ENCODE data around the gene QPCTL.

The QPCTL gene

DNA sequence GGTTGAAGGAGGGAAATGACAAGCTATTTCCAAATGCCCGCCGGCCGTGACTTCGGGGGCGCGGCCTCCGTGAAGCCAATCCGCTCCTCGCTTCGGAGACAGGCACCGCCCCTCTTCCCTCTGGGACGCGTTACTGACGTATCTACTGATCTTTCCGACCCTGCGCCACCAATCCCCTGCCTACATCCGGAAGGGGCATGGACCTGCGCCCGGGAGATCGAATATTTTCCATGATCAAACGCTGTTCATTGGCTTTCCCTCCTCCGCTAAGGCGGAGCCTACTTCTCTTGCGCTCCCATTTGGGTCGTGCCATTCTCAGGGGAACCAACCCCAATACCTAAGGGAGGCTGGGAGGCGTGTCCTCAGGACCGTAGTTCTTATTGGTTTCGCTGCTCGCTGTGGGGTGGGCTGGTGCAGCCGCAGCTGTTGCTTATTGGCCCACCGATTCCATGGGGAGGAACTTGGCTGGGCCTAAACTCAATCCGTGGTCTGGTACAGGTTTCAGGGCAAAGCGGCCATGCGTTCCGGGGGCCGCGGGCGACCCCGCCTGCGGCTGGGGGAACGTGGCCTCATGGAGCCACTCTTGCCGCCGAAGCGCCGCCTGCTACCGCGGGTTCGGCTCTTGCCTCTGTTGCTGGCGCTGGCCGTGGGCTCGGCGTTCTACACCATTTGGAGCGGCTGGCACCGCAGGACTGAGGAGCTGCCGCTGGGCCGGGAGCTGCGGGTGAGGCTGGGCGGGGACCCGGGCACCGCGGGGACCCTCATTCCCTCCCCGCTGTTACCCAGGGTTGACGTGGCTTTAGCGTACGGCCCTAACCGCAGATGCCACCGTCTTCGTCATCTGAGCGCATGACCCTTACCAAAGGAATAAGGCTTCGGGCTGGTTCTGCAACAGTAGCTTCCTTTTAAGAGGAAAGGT is at the start of gene QPCTL:
Gene QPCTL (plus strand): TSS at position 480 of the 919 bp plus-strand sequence. CDS start 38 bp downstream, at position 518.
- peak; percentile 100 for DNase-seq

DNA sequence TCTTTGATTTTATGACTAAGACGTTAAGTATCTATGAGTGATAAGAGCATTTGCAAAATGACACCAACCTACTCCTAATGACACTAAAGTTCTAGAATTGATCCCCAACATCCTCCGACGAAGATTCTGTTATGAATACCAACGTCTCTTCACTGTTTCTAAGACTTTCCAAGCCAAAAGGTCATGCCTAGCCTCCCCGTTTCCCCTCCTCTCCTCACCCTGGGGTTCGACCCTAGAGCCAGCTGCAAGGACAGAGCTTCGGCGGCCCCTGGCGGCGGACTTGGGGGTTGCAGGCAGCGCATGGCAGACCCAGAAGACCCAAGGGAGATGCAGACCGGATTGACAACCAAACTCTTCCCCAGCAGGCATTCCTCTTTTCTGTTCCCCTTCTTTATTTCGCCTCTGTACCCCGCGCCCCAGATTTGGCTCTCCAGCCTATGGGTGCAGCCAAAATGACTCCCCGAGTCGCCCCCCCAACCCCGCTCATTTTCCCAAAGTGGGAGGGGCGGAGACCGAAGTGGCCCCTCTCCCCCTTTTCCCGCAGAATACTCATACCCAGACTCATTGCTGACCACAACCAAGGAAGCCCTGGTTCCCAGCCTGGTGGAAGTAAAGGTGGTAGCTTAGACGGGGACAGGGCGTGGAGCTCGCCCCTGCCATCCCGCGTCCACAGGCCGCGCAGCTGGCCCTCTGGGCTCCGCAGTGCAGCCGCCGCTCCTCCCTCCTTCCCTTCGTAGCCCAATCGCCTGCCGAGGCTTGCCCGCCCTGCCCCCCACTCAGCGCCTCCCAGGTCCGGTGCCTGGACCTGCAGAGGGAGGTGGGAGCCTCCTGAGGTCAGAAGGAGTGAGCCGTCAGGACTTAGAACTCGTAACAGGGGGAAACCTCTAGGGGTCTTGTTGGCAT is 49.2 kb upstream of the QPCTL start:
- DNase-seq = peak; percentile 83

DNA sequence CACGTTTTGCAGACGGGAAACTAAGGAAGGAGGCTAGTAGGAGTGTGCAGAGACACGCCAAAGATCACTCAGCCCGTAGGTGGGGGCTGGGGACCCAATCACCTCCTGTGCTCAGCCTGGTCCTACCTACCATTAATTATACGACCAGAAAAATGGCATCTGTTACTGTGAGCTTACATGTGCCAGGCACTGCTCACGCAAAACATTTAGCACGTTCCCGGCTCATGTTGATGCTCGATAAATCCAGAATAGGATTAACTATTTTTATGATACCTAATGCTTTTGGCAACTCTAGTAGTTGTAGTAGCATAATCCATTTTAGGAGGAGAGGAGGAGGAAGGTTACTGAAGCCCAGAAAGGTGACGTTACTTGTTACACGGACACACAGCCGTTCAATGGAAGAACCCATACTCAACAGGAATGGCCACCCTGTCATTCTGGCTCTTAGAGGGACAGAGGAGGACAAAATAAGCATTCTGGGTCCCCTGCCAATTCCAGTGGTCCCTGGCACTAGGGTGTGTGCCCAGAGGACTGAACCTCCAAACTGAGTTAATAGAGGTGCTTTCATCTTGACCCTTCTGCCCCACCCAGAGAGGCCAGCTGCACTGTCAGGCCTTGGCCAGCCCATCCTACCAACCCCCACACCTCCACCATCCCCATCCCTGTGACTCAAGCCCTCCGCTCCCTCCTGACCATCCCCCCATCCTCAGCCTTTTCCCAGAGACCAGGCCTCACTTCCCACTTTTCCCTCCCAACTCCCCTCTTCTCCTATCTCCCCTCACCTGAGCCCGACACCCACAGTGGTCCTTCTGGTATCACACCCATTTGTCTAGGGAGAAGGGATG is 48.3 kb upstream of the QPCTL start:
- DNase-seq = no peak

DNA sequence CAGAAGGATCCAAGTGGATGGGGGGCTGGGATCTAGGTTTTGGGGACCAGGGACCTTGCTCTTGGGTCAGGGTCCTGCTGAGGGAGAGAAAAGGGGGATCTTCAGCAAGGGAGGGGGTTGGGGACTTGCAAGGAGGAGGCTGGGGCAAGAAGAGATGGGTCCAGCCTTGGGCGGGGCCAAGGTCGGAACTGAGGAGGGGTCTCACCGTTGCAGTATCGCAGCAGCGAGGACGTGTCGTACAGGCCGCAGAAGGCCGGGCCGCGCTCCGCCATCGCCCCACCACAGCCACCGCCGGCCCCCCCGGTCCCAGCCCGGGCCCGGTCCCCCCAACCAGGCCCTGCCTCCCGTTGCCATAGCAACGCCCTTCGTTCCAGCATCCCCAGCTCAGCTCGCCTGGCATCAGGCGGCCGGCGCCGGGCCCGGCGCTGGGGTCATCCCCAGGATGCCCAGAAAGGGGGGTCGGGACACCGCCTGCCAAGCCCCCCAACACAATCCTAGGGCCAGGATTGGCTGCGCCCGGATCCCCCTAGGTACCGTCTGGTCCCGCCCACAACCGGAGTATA is 47.3 kb upstream of the QPCTL start:
- DNase-seq = no peak

DNA sequence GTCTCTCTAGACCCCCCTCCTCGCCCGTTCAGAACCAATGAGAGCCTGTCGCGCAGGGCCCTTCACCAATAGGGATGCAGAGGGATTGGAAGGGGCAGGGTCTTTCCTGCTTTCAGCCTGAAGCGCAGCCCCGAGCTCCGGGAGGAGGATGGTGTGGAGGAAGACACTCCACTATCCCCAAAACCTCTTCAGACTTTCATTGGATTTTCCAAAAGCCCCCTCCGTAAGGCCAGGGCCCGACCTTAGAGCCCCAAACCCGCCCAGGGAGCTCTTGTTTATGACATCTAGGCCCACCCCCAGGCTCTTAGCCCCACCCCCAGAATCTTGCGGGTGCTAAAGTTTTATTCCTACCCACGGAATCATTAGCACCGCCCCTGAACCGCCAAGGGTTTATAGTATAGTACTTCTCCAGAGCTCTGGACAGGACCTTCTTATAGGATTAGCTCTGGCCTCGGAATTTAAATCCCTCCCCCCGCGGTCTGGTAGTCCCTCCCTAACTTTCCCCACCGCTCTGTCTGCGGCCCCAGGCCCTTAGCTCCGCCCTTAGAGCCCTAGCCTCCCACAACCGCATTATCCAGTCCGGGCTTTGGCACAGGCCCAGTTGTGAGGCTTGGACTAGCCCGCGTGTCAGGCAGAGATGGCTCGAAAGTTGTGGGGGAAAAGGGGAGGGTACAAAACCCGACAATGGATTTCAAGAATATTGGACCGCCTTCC is 46.7 kb upstream of the QPCTL start:
- peak; percentile 71 for DNase-seq

DNA sequence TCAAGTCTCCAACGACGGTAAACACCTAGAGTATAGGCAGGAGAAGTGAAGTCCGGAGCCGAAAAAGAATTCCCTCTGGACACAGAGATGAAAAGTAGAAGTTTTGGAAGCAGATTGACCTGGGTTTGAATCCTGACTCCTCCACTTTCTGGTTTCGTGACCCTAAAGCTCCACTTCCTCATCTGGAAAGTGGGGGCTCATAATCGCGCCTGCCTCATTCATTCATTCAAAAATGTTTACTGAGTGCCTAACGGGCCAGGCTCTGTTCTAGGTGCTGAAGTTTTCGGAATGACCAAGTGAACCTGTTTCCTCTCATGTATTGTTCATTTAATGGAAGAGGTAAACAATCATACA is 46.1 kb upstream of the QPCTL start:
- no peak for DNase-seq

DNA sequence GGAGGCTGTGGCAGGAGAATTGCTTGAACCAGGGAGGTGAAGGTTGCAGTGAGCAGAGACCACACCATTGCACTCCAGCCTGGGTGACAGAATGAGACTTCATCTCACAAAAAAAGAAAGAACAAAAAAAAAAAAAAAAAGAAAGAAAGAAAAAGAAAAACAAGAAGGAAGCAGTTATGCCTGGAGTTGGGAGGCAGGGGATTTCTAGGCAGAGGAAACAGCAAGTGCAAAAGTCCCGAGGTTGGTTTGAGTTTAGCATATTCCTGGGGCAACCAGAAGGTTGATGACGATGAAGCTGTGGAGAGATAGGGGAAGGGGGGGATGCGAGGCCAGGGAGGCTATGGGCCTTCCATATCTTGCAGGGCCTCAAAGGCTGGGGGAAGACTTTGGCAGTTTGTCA is 41.7 kb upstream of the QPCTL start:
- DNase-seq = no peak

DNA sequence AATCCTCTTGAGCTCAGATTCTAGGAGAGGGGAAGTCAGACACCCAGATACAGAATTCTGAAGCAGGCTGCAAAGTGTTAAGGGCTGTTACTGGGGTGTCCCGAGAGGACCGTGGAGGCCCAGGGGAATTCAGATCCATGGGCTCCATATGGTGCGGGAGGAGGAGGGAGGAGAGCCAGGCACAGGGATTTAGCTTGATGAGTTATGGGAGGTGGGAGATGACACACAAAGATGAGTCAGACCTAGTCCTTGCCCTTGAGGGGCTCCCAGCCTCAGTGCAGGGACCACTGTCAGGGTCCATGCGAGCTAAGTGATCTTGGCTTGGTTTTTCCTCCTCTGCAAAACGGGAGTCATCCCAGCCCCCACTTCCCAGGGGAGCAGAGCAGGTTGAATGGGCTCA is 38.8 kb upstream of the QPCTL start:
- DNase-seq = no peak

DNA sequence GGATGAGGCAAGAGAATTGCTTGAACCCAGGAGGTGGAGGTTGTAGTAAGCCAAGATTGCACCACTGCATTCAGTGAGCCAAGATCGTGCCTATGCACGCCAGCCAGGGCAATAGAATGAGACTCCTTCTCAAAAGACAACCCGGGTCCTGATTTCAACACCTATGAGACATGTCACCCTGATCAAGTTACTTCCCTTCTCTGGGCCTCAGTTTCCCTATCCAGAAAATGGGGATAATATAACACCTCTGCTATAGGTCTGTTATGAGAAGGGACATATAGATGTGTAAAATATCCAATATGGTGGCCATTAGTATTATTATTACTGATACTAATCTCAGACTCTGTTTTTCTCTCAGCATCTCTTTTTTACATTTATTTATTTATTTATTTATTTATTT is 37.4 kb upstream of the QPCTL start:
- no peak for DNase-seq

DNA sequence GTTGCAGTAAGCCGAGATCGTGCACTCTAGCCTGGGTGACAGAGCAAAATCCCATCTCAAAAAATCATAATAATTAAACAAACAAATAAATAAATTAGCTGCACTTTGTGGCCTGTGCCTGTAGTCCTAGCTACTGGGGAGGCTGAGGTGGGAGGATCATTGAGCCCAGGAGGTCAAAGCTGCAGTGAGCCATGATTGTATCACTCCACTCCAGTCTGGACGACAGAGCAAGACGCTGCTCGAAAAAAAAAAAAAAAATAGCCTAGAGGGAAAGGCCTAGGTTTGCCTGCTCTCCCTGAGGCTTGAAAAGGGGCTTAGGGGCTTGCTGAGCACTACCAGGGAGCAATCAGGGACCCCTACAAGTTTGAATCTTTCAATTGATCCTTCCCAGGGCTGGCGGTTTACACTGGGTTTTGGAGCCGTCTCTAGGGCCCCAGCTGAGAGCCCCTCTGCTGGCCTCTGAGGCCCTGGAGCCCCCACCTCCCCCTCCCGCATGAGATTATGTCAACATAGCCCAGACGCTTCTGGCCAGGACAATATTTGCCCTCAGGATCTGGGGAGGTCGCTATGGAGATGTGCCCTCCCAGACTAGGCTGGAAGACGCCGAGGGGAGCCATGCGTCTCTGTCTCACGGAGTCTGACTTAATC is 34.8 kb upstream of the QPCTL start:
- no peak for DNase-seq

DNA sequence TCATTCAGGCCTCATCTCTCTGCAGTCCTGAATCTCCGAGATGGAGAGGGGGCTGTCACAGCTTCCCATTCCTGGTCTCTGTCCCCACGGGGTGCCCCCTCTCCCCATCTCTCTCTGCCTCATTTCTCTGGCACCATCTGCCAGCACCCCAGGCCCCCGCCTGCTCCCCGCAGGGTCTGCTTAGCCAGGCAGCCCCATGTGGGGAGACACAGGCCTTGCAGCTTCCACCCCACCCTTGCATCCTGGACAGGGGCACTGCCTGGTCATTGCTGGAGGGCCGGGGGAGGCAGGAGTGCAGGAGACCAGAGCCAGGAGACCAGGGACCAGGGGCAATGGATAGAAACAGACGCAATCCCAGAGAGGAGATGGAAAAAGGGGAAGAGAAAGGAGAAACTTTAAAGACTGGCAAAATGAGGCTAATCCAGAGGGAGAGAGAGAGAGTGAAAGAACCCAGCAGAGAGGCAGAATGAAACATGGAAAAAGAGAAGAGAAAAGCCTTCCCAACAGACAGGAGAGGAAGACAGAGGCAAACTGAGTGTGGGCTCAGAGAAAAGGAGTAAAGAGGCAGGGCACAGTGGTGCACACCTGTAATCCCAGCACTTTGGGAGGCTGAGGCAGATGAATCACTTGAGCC is 33.3 kb upstream of the QPCTL start:
- no peak for DNase-seq

DNA sequence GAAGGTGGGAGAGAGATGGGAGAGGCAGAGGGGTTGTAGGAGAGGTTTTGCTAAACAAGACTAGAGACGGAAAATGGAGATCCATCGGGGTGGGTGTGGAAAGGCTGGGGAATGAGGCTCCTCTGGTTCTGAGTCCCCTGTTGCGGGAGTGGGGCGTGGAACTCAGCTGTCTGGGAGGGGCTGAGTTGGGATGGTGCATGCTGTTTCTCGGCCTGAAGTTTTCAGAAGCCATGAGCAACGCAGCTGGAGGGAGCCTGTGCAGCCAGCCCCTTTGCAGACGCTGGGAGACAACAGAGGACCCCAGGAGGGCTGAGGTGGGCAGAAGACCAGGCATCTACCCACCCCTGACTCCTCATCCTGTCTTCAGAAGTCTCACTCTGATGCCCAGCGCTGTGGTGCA is 31.8 kb upstream of the QPCTL start:
- DNase-seq = no peak

DNA sequence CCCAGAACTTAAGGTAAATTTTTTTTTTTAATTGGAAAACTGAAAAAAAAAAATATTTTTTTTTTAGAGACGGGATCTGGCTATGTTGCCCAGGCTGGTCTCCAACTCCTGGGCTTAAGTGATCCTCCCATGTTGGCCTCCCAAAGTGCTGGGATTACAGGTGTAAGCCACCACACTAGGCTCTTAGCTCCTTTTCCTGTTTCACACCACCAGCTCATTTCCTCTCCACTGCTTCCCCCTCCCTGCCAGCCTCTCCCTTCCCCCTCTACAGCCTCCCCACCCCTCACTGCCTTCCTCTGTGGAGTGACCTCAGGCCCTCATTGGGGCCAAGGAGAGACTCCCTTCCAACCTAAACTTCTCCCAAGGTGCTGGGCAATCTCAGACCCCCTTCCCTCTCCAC is 28.7 kb upstream of the QPCTL start:
- no peak for DNase-seq

DNA sequence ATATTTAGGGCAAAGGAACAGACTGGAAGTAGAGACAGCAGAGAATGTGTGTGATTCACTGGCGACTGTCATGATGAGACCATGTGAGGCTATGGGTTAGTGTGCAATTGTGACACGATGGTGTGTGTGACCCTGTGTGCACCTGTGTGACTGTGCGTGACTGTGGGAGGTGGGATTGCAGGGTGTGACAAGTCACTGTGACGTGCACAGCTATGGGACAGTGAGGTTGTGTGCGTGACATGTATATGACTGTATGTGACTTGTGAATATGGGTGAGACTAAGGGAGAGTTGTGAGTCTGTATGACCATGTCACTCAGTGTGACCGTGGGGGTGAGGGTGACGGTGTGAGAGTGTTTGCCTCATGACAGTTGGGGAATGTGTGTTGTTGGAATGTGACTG is 27.9 kb upstream of the QPCTL start:
- DNase-seq = no peak

DNA sequence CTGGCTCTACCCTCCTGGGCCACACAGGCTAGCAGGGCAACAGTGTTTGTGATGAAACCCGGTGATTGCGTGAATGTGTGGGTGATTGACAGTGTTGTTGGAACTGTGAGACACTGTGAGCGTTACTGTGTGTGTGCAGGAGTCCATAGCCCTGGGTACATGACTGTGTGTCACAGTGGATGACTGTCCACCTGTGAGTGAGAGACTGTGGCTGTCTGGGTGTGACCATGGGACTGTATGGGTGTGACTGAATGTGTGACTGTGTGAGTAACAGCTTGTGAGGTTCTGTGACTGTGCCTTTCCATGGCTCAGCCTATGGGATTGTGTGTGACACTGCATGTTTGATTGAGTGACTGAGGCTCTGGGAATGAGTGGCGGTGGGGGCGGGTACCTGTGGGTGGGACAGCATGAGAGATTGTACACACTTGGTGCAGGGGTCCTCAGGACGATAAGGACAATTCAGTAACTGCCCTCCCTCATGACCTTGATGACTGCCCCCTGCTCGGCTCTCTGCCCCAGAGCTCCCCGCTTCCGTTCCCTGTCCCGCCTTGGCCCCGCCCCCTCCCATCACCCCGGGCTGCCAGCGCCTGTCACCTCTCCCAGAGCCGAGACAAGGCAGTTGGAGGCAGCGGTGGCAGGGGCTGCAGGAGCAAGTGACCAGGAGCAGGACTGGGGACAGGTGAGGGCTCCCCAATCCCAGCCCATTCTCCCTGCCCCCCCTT is 24.7 kb upstream of the QPCTL start, which contains the start of gene GIPR:
Gene GIPR (plus strand): TSS at position 602 of the 722 bp plus-strand sequence. CDS start 1,300 bp downstream, outside the sequence.
- peak; percentile 9 for DNase-seq

DNA sequence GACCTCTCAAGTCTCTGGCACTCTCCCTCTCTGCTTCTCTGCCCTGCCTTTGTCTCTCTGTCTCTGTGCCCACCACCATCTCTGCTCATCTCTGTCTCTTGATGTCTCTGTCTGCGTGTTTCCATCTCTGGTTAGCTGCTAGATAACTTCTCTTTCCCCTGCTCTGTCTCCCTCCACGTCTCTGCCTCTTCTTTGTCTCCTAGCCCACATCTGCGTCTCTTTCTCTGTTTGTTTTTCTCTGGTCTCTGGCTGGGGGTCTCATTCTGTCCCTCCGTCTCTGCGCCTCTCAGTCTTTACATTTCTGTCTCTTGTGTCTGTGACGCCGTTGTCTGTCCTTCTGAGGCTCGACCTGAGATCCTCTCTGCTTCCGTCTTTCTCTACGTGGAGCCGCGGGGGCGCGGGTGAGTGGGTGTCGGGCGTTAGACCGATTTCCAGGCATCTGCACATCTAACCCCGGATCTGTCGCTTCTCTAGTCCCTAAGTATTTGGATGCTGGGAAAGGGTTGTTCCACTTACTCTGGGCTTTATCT is 24.1 kb upstream of the QPCTL start:
- DNase-seq = no peak

DNA sequence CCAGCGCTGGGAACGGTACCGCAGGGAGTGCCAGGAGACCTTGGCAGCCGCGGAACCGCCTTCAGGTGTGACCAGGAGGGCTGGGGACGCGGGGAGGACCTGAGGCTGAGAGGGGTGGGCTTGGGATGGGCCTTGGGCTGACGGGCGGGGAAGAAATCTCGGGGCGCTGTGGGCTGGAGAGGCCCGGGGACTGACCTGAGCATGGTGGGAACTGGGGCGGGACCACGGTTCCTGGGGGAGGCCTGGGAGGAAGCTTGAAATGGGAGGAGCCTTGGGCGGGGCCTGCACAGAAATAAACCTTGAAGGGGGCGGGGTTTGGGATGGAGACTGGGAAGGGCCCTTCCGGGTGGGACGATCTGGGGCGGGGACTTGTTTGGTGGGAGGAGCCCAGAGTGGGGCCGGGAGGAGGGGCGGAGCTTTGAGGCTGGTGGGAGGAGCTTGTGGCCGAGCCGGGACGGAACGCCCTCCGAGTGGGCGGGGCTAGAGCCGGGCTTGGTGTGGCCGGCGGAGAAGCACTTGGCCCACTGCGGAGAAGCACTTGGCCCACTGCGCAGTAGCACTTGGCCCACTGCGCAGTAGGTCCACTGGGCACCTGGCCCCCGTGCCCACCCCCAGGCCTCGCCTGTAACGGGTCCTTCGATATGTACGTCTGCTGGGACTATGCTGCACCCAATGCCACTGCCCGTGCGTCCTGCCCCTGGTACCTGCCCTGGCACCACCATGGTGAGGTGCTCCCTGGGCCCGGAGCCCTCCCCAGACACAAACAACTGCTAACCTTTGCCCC is 21.6 kb upstream of the QPCTL start:
- DNase-seq = no peak

DNA sequence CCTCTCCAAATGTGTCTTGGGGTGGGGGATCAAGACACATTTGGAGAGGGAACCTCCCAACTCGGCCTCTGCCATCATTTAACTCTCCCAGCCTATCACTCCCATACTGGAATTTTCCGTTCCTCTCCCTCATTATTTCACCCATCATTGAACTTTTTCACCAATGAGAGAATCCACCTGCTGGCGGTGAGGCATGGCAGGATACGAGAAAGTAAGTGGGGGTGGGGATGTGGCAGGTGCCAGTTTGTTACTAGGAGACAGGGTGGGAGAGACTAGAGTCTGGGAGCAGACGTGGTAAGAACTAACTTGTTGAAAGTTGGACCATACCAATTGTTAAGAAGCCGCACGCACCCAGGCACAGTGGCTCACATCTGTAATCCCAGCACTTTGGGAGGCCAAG is 17.5 kb upstream of the QPCTL start:
- DNase-seq = peak; percentile 23

DNA sequence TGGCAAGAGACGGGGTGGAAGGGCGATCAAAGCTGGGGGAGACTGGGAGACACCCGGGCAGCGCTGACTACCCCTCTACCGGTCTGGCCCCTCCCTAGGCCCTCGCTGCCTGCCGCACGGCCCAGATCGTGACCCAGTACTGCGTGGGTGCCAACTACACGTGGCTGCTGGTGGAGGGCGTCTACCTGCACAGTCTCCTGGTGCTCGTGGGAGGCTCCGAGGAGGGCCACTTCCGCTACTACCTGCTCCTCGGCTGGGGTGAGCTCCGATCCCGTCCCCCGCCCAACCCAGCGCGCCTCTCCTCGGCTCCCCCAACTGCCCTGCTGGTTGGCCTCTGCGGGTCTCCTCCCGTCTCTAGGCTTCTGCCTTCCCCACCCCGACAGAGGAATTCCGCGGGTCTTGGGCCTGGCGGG is 15.6 kb upstream of the QPCTL start:
- no peak for DNase-seq
